Measurements from ENCODE around the gene IGFALS. TPM values are rescaled to one million over a fixed set of nuclear protein-coding genes. Genes with fewer than 3 reads are reported as not detected.

IGFALS gene
- total RNA-seq, 1 experiment from 2014 or later: not detected

GRCh38 chr16:1790261-1790610, 3.3 kb downstream of the IGFALS start:
- no peaks in the 10 kb centered on the region for H3K4me1 Mint-ChIP-seq (ENCODE audit: low read depth, unreplicated experiment)
- peaks cover 48% of the 10 kb centered on the region for H3K36me3 Mint-ChIP-seq (ENCODE audit: insufficient read depth, unreplicated experiment)
- TF ChIP-seq CTCF (IDR thresholded peaks at IDR 0.05; ENCODE audit: unreplicated experiment): no peak
- H3K27me3 Mint-ChIP-seq (ENCODE audit: unreplicated experiment): no peaks in the 10 kb centered on the region
- intact Hi-C loops (cut with micrococcal nuclease; ENCODE audit: unreplicated experiment): no loop called here
- no peak for DNase-seq
- H3K27ac Mint-ChIP-seq (ENCODE audit: unreplicated experiment): no peak overlapping the region
- CTCF ChIA-PET: no interaction called here
- no peaks in the 10 kb centered on the region for H3K9me3 Mint-ChIP-seq (ENCODE audit: low read depth, unreplicated experiment)
- no peak overlapping the region for H3K4me3 Mint-ChIP-seq (ENCODE audit: low read depth, unreplicated experiment)
- no TSS peak for BruUV-seq (replicated peaks)

- intact Hi-C loops (cut with micrococcal nuclease; ENCODE audit: unreplicated experiment): no loop called here
- Mint-ChIP-seq H3K9me3 (ENCODE audit: low read depth, unreplicated experiment) (no peaks in the 10 kb centered on the region), H3K36me3 (ENCODE audit: insufficient read depth, unreplicated experiment) (peaks cover 51% of the 10 kb centered on the region), H3K4me1 (ENCODE audit: low read depth, unreplicated experiment) (no peaks in the 10 kb centered on the region), H3K27ac (ENCODE audit: unreplicated experiment) (no peak overlapping the region), H3K4me3 (ENCODE audit: low read depth, unreplicated experiment) (no peak overlapping the region), H3K27me3 (ENCODE audit: unreplicated experiment) (no peaks in the 10 kb centered on the region)
- BruUV-seq (replicated peaks): no TSS peak
- DNase-seq: no peak
- no peak for TF ChIP-seq CTCF (IDR thresholded peaks at IDR 0.05; ENCODE audit: unreplicated experiment)
- CTCF ChIA-PET: no interaction called here
Observed at GRCh38 chr16:1789643-1790045, 3.9 kb downstream of the IGFALS start.

- no peaks in the 10 kb centered on the region for H3K4me1 Mint-ChIP-seq (ENCODE audit: low read depth, unreplicated experiment)
- peaks cover 52% of the 10 kb centered on the region for H3K36me3 Mint-ChIP-seq (ENCODE audit: insufficient read depth, unreplicated experiment)
- H3K4me3 Mint-ChIP-seq (ENCODE audit: low read depth, unreplicated experiment): no peak overlapping the region
- no peaks in the 10 kb centered on the region for H3K27me3 Mint-ChIP-seq (ENCODE audit: unreplicated experiment)
- BruUV-seq (replicated peaks): no TSS peak
- H3K9me3 Mint-ChIP-seq (ENCODE audit: low read depth, unreplicated experiment): no peaks in the 10 kb centered on the region
- intact Hi-C loops (cut with micrococcal nuclease; ENCODE audit: unreplicated experiment): no loop called here
- no peak overlapping the region for H3K27ac Mint-ChIP-seq (ENCODE audit: unreplicated experiment)
- no peak for TF ChIP-seq CTCF (IDR thresholded peaks at IDR 0.05; ENCODE audit: unreplicated experiment)
- DNase-seq: no peak
- CTCF ChIA-PET: no interaction called here
Observed at GRCh38 chr16:1788708-1789100, 4.8 kb downstream of the IGFALS start.

- no peaks in the 10 kb centered on the region for H3K27me3 Mint-ChIP-seq (ENCODE audit: unreplicated experiment)
- DNase-seq: no peak
- H3K36me3 Mint-ChIP-seq (ENCODE audit: insufficient read depth, unreplicated experiment): peaks cover 57% of the 10 kb centered on the region
- no peaks in the 10 kb centered on the region for H3K4me1 Mint-ChIP-seq (ENCODE audit: low read depth, unreplicated experiment)
- H3K9me3 Mint-ChIP-seq (ENCODE audit: low read depth, unreplicated experiment): no peaks in the 10 kb centered on the region
- CTCF ChIA-PET: interaction anchor here (0.5 kb wide), 1 partner anchor 732 kb away, joined by 3 read pairs; the partner anchor contains the start of gene AMDHD2
- H3K4me3 Mint-ChIP-seq (ENCODE audit: low read depth, unreplicated experiment): no peak overlapping the region
- no peak overlapping the region for H3K27ac Mint-ChIP-seq (ENCODE audit: unreplicated experiment)
- intact Hi-C loops (cut with micrococcal nuclease; ENCODE audit: unreplicated experiment): no loop called here
- no peak for TF ChIP-seq CTCF (IDR thresholded peaks at IDR 0.05; ENCODE audit: unreplicated experiment)
- BruUV-seq (replicated peaks): no TSS peak
Observed at GRCh38 chr16:1788095-1788707, 5.3 kb downstream of the IGFALS start.

Measured in Calu3 (cell line).